ENCODE data around the gene DOK1.

DOK1 gene

DNA sequence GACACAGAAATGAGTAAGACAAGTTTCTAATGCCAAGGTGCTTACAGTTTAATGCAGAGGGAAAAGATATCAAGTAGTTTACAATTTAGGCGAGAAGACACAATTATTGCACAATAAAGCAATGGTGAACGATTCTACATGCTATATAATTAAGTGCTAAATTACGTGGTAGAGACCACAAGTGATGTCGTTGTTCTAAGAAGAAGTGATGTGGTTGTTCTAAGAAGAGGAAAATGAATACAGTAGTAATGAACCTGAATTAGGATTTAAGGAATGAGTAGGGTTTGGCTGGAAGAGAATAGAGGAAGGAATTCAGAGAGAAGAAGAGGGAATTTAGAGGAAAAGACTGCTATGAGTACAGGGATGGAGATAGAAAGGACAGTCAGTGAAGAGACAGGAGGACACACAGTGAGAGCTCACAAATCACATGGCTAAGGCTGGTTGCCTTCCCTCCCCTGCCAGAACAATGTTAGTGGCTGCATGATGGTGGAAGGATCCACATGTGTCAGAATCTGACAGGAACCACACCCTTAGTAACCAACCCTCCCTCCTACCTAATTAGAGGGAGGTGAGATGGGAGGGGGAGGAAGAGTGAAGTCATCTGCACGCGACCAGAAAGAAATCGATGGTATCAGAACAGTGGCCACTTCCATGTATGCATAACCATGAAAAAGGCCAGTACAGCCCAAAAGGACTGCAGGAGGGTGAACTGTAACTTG, 48.9 kb downstream of the DOK1 start:
- no peak for DNase-seq

DNA sequence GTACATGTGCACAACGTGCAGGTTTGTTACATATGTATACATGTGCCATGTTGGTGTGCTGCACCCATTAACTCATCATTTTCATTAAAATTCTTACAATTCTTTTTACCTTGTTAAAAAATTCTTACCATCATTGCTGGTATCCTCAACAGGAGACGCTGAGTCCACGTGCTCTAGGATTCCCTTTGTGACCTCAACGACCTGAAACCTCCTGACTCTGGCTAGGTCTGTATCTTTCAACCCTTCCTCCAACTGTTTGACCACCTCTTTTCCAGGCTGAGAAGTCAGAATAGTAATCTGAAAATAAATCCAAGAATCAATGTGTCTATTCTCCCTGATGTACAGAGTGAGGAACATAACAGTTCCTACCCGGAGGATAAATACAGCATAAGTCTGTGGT, 52.4 kb downstream of the DOK1 start:
- DNase-seq: no peak

Data from CD4-positive, alpha-beta T cell treated with Interleukin-4 for 4 hours (primary cell).